Muscle layer of duodenum (tissue), 2 donors: ENCODE measurements around the gene RUFY4.
A peak's percentile ranks its signal among the peaks of the same experiment; 100 is the strongest.
"Not testable (repeated sequence)": the region's sequence is repeated elsewhere in the genome, so short reads cannot be mapped to it uniquely, and the experiment has no call there.

Experiments
- H3K27ac ChIP-seq: one replicate; pipeline ENCODE4 v1.7.0; 2013; ENCODE audit warnings: mild to moderate bottlenecking, low read length
- H3K27me3 ChIP-seq: one replicate; pipeline ENCODE4 v1.7.0; 2013; ENCODE audit warnings: low read depth, mild to moderate bottlenecking, control low read depth, low read length
- H3K36me3 ChIP-seq, 2 donors: one replicate each; pipeline ENCODE4 v1.7.0; 2013; ENCODE audit warnings: low read length in 2 of 2, control low read depth in 1 of 2, mild to moderate bottlenecking in 1 of 2; ENCODE audit not compliant: insufficient read depth in 2 of 2, control insufficient read depth in 1 of 2
- H3K4me1 ChIP-seq, 2 donors: one replicate each; pipeline ENCODE4 v1.7.0; 2013; ENCODE audit warnings: low read length in 2 of 2, mild to moderate bottlenecking in 2 of 2, control low read depth in 1 of 2, moderate library complexity in 1 of 2; ENCODE audit not compliant: insufficient read depth in 2 of 2, control insufficient read depth in 1 of 2
- H3K4me3 ChIP-seq, 2 donors: one replicate each; pipeline ENCODE4 v1.7.0; 2013; ENCODE audit warnings: low read length in 2 of 2, low read depth in 1 of 2, mild to moderate bottlenecking in 1 of 2
- H3K9me3 ChIP-seq, 2 donors: one replicate each; pipeline ENCODE4 v1.7.0; 2013; ENCODE audit warnings: low read length in 2 of 2, control low read depth in 1 of 2, mild to moderate bottlenecking in 1 of 2; ENCODE audit not compliant: control insufficient read depth in 1 of 2
- donor health status: healthy.

The RUFY4 gene

GRCh38 chr2:218068721-218069334 lies at the start of gene RUFY4:
Gene RUFY4, plus strand, starts transcription at chr2:218069253. Its CDS starts 1,353 bp downstream, at chr2:218070606.
- not testable (repeated sequence) for H3K27me3 ChIP-seq, H3K9me3 ChIP-seq, H3K4me1 ChIP-seq, H3K27ac ChIP-seq, H3K36me3 ChIP-seq
- H3K4me3 ChIP-seq, result peak within 1 kb of the TSS; percentile 52 to 57

- no peaks in the 10 kb centered on the region for H3K9me3 ChIP-seq
- H3K27ac ChIP-seq, result no peak overlapping the region
- H3K36me3 ChIP-seq, result no peaks in the 10 kb centered on the region
- peaks cover 0 to 28% of the 10 kb centered on the region in 2 donors for H3K4me1 ChIP-seq
- H3K4me3 ChIP-seq, result no peak overlapping the region
- H3K27me3 ChIP-seq, result no peaks in the 10 kb centered on the region
Measured at GRCh38 chr2:218019411-218020060, 49.5 kb upstream of the RUFY4 start.

- Histone ChIP-seq H3K4me1 (peaks cover 0 to 28% of the 10 kb centered on the region in 2 donors), H3K27me3 (no peaks in the 10 kb centered on the region), H3K27ac (no peak overlapping the region), H3K36me3 (no peaks in the 10 kb centered on the region), H3K4me3 (no peak overlapping the region), H3K9me3 (no peaks in the 10 kb centered on the region)
Measured at GRCh38 chr2:218020281-218020680, 48.8 kb upstream of the RUFY4 start.

- no peaks in the 10 kb centered on the region for H3K9me3 ChIP-seq
- H3K4me3 ChIP-seq, result no peak overlapping the region
- H3K27me3 ChIP-seq, result no peaks in the 10 kb centered on the region
- no peaks in the 10 kb centered on the region for H3K36me3 ChIP-seq
- no peak overlapping the region for H3K27ac ChIP-seq
- peaks cover 0 to 28% of the 10 kb centered on the region in 2 donors for H3K4me1 ChIP-seq
Measured at GRCh38 chr2:218020966-218021535, 48.0 kb upstream of the RUFY4 start.

- Histone ChIP-seq H3K27me3 (no peaks in the 10 kb centered on the region), H3K9me3 (no peaks in the 10 kb centered on the region), H3K27ac (no peak overlapping the region), H3K36me3 (no peaks in the 10 kb centered on the region), H3K4me3 (no peak overlapping the region), H3K4me1 (peaks cover 0 to 28% of the 10 kb centered on the region in 2 donors)
Measured at GRCh38 chr2:218021536-218022071, 47.4 kb upstream of the RUFY4 start.

- Histone ChIP-seq H3K4me3 (no peak overlapping the region), H3K4me1 (peaks cover 0 to 21% of the 10 kb centered on the region in 2 donors), H3K27me3 (no peaks in the 10 kb centered on the region), H3K9me3 (no peaks in the 10 kb centered on the region), H3K27ac (no peak overlapping the region), H3K36me3 (no peaks in the 10 kb centered on the region)
Measured at GRCh38 chr2:218022131-218022850, 46.8 kb upstream of the RUFY4 start.

GRCh38 chr2:218022851-218023530 lies 46.1 kb upstream of the RUFY4 start:
- H3K27ac ChIP-seq, result no peak overlapping the region
- H3K27me3 ChIP-seq, result no peaks in the 10 kb centered on the region
- H3K9me3 ChIP-seq, result no peaks in the 10 kb centered on the region
- H3K36me3 ChIP-seq, result no peaks in the 10 kb centered on the region
- H3K4me3 ChIP-seq, result no peak overlapping the region
- H3K4me1 ChIP-seq, result peaks cover 0 to 16% of the 10 kb centered on the region in 2 donors

GRCh38 chr2:218023636-218024035 lies 45.4 kb upstream of the RUFY4 start:
- Histone ChIP-seq H3K27me3 (no peaks in the 10 kb centered on the region), H3K27ac (no peak overlapping the region), H3K4me1 (peaks cover 0 to 12% of the 10 kb centered on the region in 2 donors), H3K36me3 (no peaks in the 10 kb centered on the region), H3K4me3 (no peak overlapping the region), H3K9me3 (no peaks in the 10 kb centered on the region)

- H3K4me3 ChIP-seq, result no peak overlapping the region
- H3K4me1 ChIP-seq, result peaks cover 0 to 14% of the 10 kb centered on the region in 2 donors
- H3K27me3 ChIP-seq, result no peaks in the 10 kb centered on the region
- H3K27ac ChIP-seq, result no peak overlapping the region
- H3K9me3 ChIP-seq, result no peaks in the 10 kb centered on the region
- H3K36me3 ChIP-seq, result no peaks in the 10 kb centered on the region
Measured at GRCh38 chr2:218024336-218024735, 44.7 kb upstream of the RUFY4 start.

GRCh38 chr2:218024871-218025270 lies 44.2 kb upstream of the RUFY4 start:
- Histone ChIP-seq H3K4me3 (no peak overlapping the region), H3K4me1 (peaks cover 0 to 10% of the 10 kb centered on the region in 2 donors), H3K27ac (no peak overlapping the region), H3K9me3 (no peaks in the 10 kb centered on the region), H3K27me3 (no peaks in the 10 kb centered on the region), H3K36me3 (no peaks in the 10 kb centered on the region)

- Histone ChIP-seq H3K9me3 (no peaks in the 10 kb centered on the region), H3K27me3 (no peaks in the 10 kb centered on the region), H3K4me1 (peaks cover 0 to 10% of the 10 kb centered on the region in 2 donors), H3K36me3 (no peaks in the 10 kb centered on the region), H3K27ac (no peak overlapping the region), H3K4me3 (no peak overlapping the region)
Measured at GRCh38 chr2:218026244-218026643, 42.8 kb upstream of the RUFY4 start.
